NCI-H345 treated with DMSO at 0.1 percent for 48 hours (cell line): ENCODE measurements around the gene DACH1.

Experiments used
- DNase-seq: peaks from one replicate; lab custom pipeline; 2025; ENCODE audit not compliant: unreplicated experiment; lab: John Stamatoyannopoulos, UW

DACH1 gene

GRCh38 chr13:71591374-71591773 is 275.6 kb downstream of the DACH1 start:
- no peak for DNase-seq

- DNase-seq: no peak
These were observed 276.3 kb downstream of the DACH1 start for GRCh38 chr13:71590654-71591148.

GRCh38 chr13:71589032-71589431 is 278.0 kb downstream of the DACH1 start:
- DNase-seq: no peak

- DNase-seq: no peak
These were observed 279.2 kb downstream of the DACH1 start for GRCh38 chr13:71587817-71588216.

GRCh38 chr13:71587193-71587592 is 279.8 kb downstream of the DACH1 start:
- DNase-seq: no peak

- DNase-seq: no peak
These were observed 283.4 kb downstream of the DACH1 start for GRCh38 chr13:71583581-71583980.

- DNase-seq: no peak
These were observed 286.4 kb downstream of the DACH1 start for GRCh38 chr13:71580614-71581013.

GRCh38 chr13:71578048-71578447 is 289.0 kb downstream of the DACH1 start:
- no peak for DNase-seq

- DNase-seq: no peak
These were observed 289.9 kb downstream of the DACH1 start for GRCh38 chr13:71577127-71577526.

- no peak for DNase-seq
These were observed 290.4 kb downstream of the DACH1 start for GRCh38 chr13:71576571-71576970.

- DNase-seq: no peak
These were observed 320.1 kb downstream of the DACH1 start for GRCh38 chr13:71546881-71547280.

- DNase-seq: no peak
These were observed 326.9 kb downstream of the DACH1 start for GRCh38 chr13:71540098-71540497.

- no peak for DNase-seq
These were observed 330.8 kb downstream of the DACH1 start for GRCh38 chr13:71536201-71536600.

GRCh38 chr13:71524613-71525304 is 342.2 kb downstream of the DACH1 start:
- no peak for DNase-seq

- DNase-seq: no peak
These were observed 342.8 kb downstream of the DACH1 start for GRCh38 chr13:71524245-71524612.

GRCh38 chr13:71522941-71523526 is 344.0 kb downstream of the DACH1 start:
- peak; percentile 3 for DNase-seq

- DNase-seq: no peak
These were observed 350.0 kb downstream of the DACH1 start for GRCh38 chr13:71517004-71517403.

- no peak for DNase-seq
These were observed 350.5 kb downstream of the DACH1 start for GRCh38 chr13:71516521-71516920.

GRCh38 chr13:71515744-71516038 is 351.3 kb downstream of the DACH1 start:
- DNase-seq: no peak

- DNase-seq: no peak
These were observed 351.9 kb downstream of the DACH1 start for GRCh38 chr13:71514900-71515743.

GRCh38 chr13:71513411-71514033 is 353.5 kb downstream of the DACH1 start:
- DNase-seq: no peak

- no peak for DNase-seq
These were observed 363.2 kb downstream of the DACH1 start for GRCh38 chr13:71503781-71504180.
